IPS DF 6.9 (cell line): ENCODE measurements around the gene EXOC2.

Experiments
- DNase-seq: peaks from one replicate; pipeline ENCODE4 v3.0.0-alpha.2; 2013; ENCODE audit warnings: low read depth, low spot score
- H3K27ac ChIP-seq: one replicate; pipeline ENCODE4 v1.5.1; 2013; ENCODE audit warnings: low read length, control low read depth
- H3K27me3 ChIP-seq: 2 replicates; pipeline ENCODE4 v1.6.1; 2013; ENCODE audit warnings: mild to moderate bottlenecking, low read length; ENCODE audit not compliant: control insufficient read depth, insufficient read depth
- H3K36me3 ChIP-seq: 2 replicates; pipeline ENCODE4 v1.6.1; 2013; ENCODE audit warnings: low read length; ENCODE audit not compliant: control insufficient read depth, insufficient read depth
- H3K4me1 ChIP-seq: 2 replicates; pipeline ENCODE4 v1.6.1; 2013; ENCODE audit warnings: low read length; ENCODE audit not compliant: control insufficient read depth, insufficient read depth
- H3K4me3 ChIP-seq: 2 replicates; pipeline ENCODE4 v1.5.1; 2013; ENCODE audit warnings: mild to moderate bottlenecking, low read length
- H3K9me3 ChIP-seq: 2 replicates; pipeline ENCODE4 v1.6.1; 2013; ENCODE audit warnings: low read length, inconsistent platforms; ENCODE audit not compliant: control insufficient read depth, insufficient read depth
- WGBS: extraction: QIAGEN DNeasy Blood & Tissue Kit; methylation state at CpG from one replicate; pipeline ENCODE4 v1.1.7; 2013; ENCODE audit warnings: mixed read lengths, missing lambda C conversion rate; ENCODE audit not compliant: insufficient read length, insufficient coverage; 5-methylcytosine and 5-hydroxymethylcytosine counted together

The EXOC2 gene

GRCh38 chr6:708237-708598, 15.3 kb upstream of the EXOC2 start:
- Histone ChIP-seq H3K36me3 (no peaks in the 10 kb centered on the region), H3K4me3 (no peak overlapping the region), H3K27me3 (no peaks in the 10 kb centered on the region), H3K9me3 (no peaks in the 10 kb centered on the region), H3K4me1 (peaks cover 5% of the 10 kb centered on the region; the same call in 1 of the 2 replicates), H3K27ac (no peak overlapping the region)
- WGBS = no CpG with 5 or more reads among the region's 6 CpGs
- DNase-seq = no peak

DNA sequence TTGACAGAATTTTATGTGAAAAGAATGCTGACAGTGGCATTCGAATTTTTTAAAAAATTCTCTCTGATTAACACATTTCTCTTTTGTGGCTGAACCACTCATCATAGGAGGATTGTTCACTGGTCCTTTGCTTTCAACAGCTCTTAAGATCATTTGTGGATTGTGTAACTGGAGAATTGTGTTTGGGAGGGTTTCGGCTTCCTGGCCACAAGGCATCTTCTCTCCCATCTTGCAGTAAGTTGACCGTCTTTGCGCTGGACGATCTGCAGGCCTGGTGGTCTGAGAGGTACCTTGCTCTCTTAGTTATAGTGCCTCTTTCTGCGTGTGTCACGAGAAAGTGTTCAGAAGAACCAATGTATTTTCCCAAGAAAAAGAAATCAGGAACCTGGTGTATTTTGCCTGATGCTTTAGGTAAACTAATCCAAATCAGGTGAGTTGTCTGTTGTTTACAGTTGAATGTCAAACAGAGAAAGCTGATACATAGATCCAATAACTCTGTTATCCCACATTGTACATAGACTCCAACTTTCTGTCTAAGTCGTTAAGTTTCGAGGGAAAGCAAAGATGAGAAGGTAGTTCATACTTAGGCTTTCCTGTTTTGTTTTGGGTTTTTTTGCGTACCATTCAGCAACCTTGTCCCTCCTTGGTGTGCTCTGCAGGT, 14.8 kb upstream of the EXOC2 start:
- H3K9me3 ChIP-seq = no peaks in the 10 kb centered on the region
- no peaks in the 10 kb centered on the region for H3K36me3 ChIP-seq
- no peak overlapping the region for H3K4me3 ChIP-seq
- H3K27ac ChIP-seq = no peak overlapping the region
- peaks cover 5% of the 10 kb centered on the region; the same call in 1 of the 2 replicates for H3K4me1 ChIP-seq
- no CpG with 5 or more reads among the region's 10 CpGs for WGBS
- H3K27me3 ChIP-seq = no peaks in the 10 kb centered on the region
- DNase-seq = no peak

DNA sequence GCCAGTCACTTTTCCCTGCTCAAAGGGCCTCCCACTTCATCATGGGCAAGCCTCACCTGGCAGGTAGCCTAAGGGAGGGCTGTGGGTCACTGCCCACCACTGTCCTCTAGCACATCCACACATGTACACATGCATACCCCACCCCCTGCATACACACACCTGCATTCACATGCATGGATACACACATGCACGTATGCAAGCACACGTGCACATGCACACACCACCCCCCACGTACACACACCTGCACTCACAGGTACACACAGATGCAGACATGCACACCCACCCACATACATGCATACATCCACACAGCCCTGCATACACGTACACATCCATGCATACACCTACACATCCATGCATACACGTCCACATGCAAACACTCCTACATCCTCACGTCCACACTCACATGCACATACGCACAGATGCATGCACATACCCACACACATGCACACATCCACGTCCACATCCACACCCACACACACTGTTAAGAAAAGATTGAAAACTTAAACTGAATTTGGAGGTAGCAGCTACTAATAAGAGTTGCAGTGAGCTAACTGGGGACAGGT, 14.0 kb upstream of the EXOC2 start:
- Histone ChIP-seq H3K27me3 (no peaks in the 10 kb centered on the region), H3K4me3 (no peak overlapping the region), H3K36me3 (no peaks in the 10 kb centered on the region), H3K27ac (no peak overlapping the region), H3K4me1 (peaks cover 5% of the 10 kb centered on the region; the same call in 1 of the 2 replicates), H3K9me3 (no peaks in the 10 kb centered on the region)
- WGBS = no CpG with 5 or more reads among the region's 8 CpGs
- DNase-seq = no peak

DNA sequence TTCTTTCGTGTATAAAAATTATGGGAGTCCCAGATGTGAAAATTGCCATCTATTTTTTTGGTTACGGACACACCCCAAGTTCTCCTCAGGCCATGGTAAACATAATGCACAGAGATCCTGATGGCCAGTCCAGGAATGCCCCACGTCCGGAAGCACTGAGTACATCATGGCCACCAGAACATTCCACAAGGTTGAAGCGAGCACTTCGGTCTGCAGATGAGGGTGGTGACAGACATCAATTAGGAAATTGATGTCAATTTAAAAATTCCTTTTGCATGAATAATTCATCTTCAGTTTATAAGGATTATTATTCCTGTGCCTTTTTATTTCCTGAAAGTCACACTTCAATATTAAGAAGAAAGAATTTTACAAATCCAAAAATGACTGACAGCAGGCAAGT, 13.2 kb upstream of the EXOC2 start:
- Histone ChIP-seq H3K4me1 (peaks cover 8% of the 10 kb centered on the region; the same call in 1 of the 2 replicates), H3K27ac (no peak overlapping the region), H3K27me3 (no peaks in the 10 kb centered on the region), H3K4me3 (no peak overlapping the region), H3K36me3 (no peaks in the 10 kb centered on the region), H3K9me3 (no peaks in the 10 kb centered on the region)
- DNase-seq = no peak
- no CpG with 5 or more reads among the region's 6 CpGs for WGBS

DNA sequence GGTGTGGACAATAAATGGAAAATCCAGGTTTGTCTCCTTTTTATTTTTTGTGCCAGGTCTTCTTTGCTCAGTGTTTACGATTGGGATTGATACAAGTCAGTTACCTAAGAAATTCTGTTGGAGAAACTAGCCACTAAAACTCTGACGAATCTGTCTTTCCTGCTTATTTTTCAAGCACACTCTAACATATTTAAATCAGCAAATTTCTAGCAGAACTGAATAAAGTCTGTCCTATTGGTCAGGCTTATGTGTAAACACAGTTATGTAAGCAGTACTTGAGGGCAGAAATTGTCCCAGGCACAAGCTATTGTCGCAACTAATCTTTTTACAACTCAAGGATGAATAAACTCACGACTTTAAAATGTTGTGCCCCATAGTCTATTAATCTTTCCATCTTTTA, 12.1 kb upstream of the EXOC2 start:
- Histone ChIP-seq H3K4me3 (no peak overlapping the region), H3K36me3 (no peaks in the 10 kb centered on the region), H3K9me3 (no peaks in the 10 kb centered on the region), H3K4me1 (peaks cover 8% of the 10 kb centered on the region; the same call in 1 of the 2 replicates), H3K27me3 (no peaks in the 10 kb centered on the region), H3K27ac (no peak overlapping the region)
- DNase-seq = no peak
- no CpG with 5 or more reads among the region's 4 CpGs for WGBS

GRCh38 chr6:704046-704445, 11.1 kb upstream of the EXOC2 start:
- no peaks in the 10 kb centered on the region for H3K9me3 ChIP-seq
- H3K4me1 ChIP-seq = peaks cover 8% of the 10 kb centered on the region; the same call in 1 of the 2 replicates
- no peaks in the 10 kb centered on the region for H3K36me3 ChIP-seq
- no peak overlapping the region for H3K4me3 ChIP-seq
- H3K27ac ChIP-seq = no peak overlapping the region
- WGBS = no CpG with 5 or more reads among the region's 6 CpGs
- DNase-seq = no peak
- no peaks in the 10 kb centered on the region for H3K27me3 ChIP-seq

DNA sequence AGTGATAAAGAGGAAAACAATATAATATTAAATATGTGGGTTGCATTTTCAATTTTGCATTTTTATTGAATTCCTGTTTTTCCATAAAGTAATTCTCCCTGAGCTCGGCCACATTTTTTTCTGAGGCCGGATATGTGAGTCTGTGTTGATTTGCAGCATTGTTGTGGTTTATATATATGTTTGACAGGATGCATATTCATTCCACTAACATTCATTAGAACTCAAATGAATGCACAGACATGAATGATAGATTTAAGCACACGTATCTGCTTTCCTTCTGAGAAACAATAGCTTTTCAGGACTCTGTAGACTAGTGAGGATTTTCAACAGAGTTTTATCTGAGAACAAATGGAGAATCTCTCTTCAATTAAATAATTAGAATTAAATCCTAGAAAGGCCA, 10.6 kb upstream of the EXOC2 start:
- Histone ChIP-seq H3K27ac (no peak overlapping the region), H3K4me3 (no peak overlapping the region), H3K36me3 (no peaks in the 10 kb centered on the region), H3K27me3 (no peaks in the 10 kb centered on the region), H3K4me1 (peaks cover 8% of the 10 kb centered on the region; the same call in 1 of the 2 replicates), H3K9me3 (no peaks in the 10 kb centered on the region)
- WGBS = no CpG with 5 or more reads among the region's 3 CpGs
- no peak for DNase-seq

DNA sequence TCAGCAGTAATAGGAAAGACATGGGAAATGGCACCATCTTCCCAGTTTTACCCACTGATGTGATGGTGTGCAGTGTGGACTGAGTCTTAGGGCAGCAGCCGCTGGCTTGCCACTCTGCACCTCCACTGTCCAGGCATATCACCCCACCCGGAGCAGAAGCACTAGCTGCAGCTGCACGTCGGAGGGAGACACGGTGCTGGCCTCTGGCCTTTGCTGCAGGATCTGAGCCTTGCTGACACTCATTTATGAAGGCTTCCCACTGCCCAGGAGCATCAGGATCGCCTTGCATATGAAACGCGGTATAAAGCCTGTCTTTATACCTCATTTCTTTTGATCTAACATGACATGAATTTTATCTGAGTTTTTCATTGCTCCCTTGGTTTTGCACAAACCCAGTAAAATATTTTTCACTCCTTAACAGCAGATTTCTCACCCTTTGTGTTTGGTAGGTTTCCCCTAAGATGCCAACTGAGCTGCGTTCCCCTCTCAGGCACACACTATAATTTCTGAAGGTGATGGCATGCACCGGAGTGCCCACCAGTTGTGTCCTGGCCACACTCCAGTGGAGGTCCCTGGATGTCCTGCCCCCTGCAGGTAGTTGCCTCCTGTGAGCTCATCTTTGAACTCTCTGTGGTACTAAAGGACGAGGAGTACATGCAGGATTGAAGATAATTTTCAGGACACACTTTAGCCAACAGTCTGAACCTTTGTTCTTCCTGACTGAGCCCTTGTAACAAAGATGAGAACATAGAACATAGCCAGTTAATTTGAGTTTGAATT, 9.0 kb upstream of the EXOC2 start:
- WGBS = no CpG with 5 or more reads among the region's 11 CpGs
- no peak for DNase-seq
- Histone ChIP-seq H3K36me3 (no peaks in the 10 kb centered on the region), H3K4me1 (peaks cover 4% of the 10 kb centered on the region; the same call in 1 of the 2 replicates), H3K9me3 (no peaks in the 10 kb centered on the region), H3K27ac (no peak overlapping the region), H3K4me3 (no peak overlapping the region), H3K27me3 (no peaks in the 10 kb centered on the region)

- Histone ChIP-seq H3K27ac (no peak overlapping the region), H3K4me1 (peaks cover 3% of the 10 kb centered on the region; the same call in 1 of the 2 replicates), H3K36me3 (no peaks in the 10 kb centered on the region), H3K9me3 (no peaks in the 10 kb centered on the region), H3K4me3 (no peak overlapping the region), H3K27me3 (no peaks in the 10 kb centered on the region)
- WGBS = no CpG with 5 or more reads among the region's 4 CpGs
- DNase-seq = no peak
Measured at GRCh38 chr6:701215-701614, 8.3 kb upstream of the EXOC2 start.

DNA sequence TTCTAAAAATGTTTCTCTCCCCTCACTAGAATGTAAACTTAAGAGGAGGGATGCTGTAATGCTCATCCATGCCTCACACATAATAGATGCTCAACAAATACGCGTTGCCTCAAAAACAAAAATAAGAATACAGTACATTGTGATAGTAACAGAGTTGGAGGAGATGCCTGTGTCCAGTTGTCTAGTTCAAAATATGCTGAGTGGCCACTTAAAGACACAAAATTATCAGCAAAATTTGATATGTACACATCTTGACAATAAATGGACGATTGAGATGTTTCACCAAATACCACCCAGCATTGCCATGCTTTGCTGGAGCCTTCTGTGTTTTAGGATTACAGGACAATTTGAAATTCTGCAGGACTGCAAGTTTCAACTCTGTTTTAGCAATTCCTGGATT, 7.6 kb upstream of the EXOC2 start:
- Histone ChIP-seq H3K36me3 (no peaks in the 10 kb centered on the region), H3K27me3 (no peaks in the 10 kb centered on the region), H3K9me3 (no peaks in the 10 kb centered on the region), H3K4me3 (no peak overlapping the region), H3K27ac (no peak overlapping the region), H3K4me1 (peaks cover 3% of the 10 kb centered on the region; the same call in 1 of the 2 replicates)
- no peak for DNase-seq
- no CpG with 5 or more reads among the region's 3 CpGs for WGBS
